ENCODE data around the gene FKBP1B. TPM values are rescaled to one million over a fixed set of nuclear protein-coding genes. Genes with fewer than 3 reads are reported as not detected.
"Not testable (repeated sequence)": the region's sequence is repeated elsewhere in the genome, so short reads cannot be mapped to it uniquely, and the experiment has no call there.

The FKBP1B gene
- total RNA-seq, 4 donors from 2014 or later: 6.7 to 16.3 (median 10.9) TPM

DNA sequence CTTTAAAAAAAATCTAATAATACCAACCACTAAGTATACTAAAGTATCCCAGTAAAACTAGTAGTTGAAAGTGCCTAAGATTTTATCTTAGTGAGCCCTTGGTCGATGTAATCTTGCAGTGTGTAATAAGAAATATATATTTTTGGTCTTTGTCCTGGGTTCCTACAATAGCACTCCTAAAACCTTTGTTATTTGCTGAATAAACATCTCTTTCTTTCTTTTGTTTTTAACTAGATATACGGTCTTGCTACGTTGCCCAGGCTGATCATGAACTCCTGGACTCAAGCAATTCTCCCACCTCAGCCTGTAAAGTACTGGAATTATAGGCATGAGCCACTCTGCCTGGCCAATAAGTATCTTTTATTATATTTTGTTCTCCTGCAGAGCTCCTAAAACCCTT lies 37.5 kb downstream of the FKBP1B start:
- no peaks in the 10 kb centered on the region for H3K27me3 ChIP-seq
- no peak overlapping the region for H3K4me3 ChIP-seq
- no peak for DNase-seq
- TF ChIP-seq POLR2A (IDR thresholded peaks at IDR 0.05) (no peak), CTCF (IDR thresholded peaks at IDR 0.05) (no peak)
- H3K27ac ChIP-seq: no peak overlapping the region
- H3K9me3 ChIP-seq: no peaks in the 10 kb centered on the region
- H3K4me1 ChIP-seq: peaks cover 0 to 7% (median 6%) of the 10 kb centered on the region in 4 donors
- peaks cover 0 to 13% (median 0%) of the 10 kb centered on the region in 3 donors for H3K36me3 ChIP-seq

- H3K36me3 ChIP-seq: peaks cover 0 to 3% (median 0%) of the 10 kb centered on the region in 3 donors
- no peak overlapping the region for H3K4me3 ChIP-seq
- no peak for DNase-seq
- H3K27ac ChIP-seq: no peak overlapping the region
- peaks cover 0 to 1% (median 0%) of the 10 kb centered on the region in 4 donors for H3K4me1 ChIP-seq
- no peaks in the 10 kb centered on the region for H3K27me3 ChIP-seq
- TF ChIP-seq CTCF (IDR thresholded peaks at IDR 0.05) (no peak), POLR2A (IDR thresholded peaks at IDR 0.05) (no peak)
- no peaks in the 10 kb centered on the region for H3K9me3 ChIP-seq
Measured at GRCh38 chr2:24088821-24089359, 39.3 kb downstream of the FKBP1B start.

DNA sequence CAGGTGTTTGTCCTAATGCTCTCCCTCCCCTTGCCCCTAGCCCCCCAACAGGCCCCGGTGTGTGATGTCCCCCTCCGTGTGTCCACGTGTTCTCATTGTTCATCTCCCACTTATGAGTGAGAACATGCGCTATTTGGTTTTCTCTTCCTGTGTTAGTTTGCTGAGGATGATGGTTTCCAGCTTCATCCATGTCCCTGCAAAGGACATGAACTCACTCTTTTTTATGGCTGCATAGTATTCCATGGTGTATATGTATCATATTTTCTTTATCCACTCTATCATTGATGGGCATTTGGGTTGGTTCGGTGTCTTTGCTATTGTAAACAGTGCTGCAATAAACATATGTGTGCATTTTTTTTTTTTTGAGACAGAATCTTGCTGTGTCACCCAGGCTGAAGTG lies 43.7 kb downstream of the FKBP1B start:
- H3K27ac ChIP-seq, H3K4me3 ChIP-seq, H3K27me3 ChIP-seq, H3K4me1 ChIP-seq, H3K36me3 ChIP-seq, H3K9me3 ChIP-seq, DNase-seq: not testable (repeated sequence)

DNA sequence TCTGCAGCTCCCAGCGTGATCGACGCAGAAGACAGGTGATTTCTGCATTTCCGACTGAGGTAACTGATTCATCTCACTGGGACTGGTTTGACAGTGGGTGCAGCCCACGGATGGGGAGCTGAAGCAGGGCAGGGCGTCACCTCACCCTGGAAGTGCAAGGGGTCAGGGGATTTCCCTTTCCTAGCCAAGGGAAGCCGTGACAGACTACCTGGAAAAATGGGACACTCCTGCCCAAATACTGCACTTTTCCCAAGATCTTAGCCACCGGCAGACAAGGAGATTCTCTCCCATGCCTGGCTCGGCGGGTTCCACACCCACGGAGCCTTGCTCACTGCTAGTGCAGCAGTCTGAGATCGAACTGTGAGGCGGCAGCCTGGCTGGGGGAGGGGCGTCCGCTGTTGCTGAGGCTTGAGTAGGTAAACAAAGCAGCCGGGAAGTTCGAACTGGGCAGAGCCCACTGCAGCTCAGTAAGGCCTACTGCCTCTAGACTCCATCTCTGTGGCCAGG lies 45.7 kb downstream of the FKBP1B start:
- not testable (repeated sequence) for H3K27me3 ChIP-seq, H3K4me1 ChIP-seq, H3K4me3 ChIP-seq, H3K9me3 ChIP-seq, DNase-seq, H3K27ac ChIP-seq, H3K36me3 ChIP-seq

DNA sequence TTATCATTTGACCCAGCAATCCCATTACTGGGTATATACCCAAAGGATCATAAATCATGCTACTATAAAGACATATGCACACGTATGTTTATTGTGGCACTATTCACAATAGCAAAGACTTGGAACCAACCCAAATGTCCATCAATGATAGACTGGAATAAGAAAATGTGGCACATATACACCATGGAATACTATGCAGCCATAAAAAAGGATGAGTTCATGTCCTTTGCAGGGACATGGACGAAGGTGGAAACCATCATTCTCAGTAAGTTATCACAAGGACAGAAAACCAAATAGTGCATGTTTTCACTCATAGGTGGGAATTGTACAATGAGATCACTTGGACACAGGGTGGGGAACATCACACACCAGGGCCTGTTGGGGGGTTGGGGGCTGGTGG lies 51.2 kb downstream of the FKBP1B start:
- H3K27ac ChIP-seq: not testable (repeated sequence)

DNA sequence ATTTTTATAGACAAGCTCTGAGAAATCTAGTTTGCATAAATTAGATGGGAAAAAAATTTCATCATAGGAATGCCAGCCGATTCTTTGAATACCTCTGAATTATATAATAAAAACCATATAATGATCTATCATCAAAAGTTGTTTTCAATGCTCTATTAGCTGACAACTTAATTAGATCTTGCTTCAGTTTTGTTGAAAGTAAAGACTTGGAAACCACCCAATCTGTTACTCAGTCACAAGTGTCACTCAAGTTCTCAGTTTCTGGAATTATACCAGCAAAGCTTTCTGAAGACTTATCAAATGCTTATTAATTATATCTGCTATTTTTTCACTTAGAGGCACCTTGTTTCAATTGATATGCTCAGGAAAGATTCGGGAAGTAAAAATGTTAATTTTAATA lies 52.5 kb downstream of the FKBP1B start:
- TF ChIP-seq CTCF (IDR thresholded peaks at IDR 0.05): no peak
- TF ChIP-seq POLR2A (IDR thresholded peaks at IDR 0.05): no peak
- Histone ChIP-seq H3K4me1 (no peaks in the 10 kb centered on the region), H3K27ac (no peak overlapping the region), H3K27me3 (no peaks in the 10 kb centered on the region), H3K4me3 (no peak overlapping the region), H3K36me3 (peaks cover 0 to 4% (median 0%) of the 10 kb centered on the region in 3 donors), H3K9me3 (no peaks in the 10 kb centered on the region)
- DNase-seq: no peak

More for the DNA sequence above, 51.2 kb downstream of the FKBP1B start:
- H3K27me3 ChIP-seq, H3K9me3 ChIP-seq, H3K36me3 ChIP-seq, DNase-seq, H3K4me1 ChIP-seq, H3K4me3 ChIP-seq: not testable (repeated sequence)

DNA sequence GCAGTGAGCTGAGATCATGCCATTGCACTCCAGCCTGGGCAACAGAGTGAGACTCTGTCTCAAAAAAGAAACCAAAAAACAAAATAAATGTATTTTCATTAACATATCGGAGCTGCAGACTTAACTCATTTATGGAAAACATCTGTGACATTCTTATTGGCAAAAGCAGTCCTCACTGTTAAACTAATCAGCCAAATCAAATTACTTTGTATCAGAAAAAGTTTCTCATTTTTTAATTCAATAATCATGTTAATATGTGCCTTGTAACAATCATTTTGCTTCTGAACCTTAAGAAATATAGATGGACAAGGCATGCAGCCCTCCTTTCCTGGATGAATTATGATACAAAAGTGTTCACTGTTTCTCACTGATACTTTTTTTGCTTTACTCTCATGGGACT lies 53.1 kb downstream of the FKBP1B start:
- Histone ChIP-seq H3K27me3 (no peaks in the 10 kb centered on the region), H3K9me3 (no peaks in the 10 kb centered on the region), H3K4me1 (no peaks in the 10 kb centered on the region), H3K4me3 (no peak overlapping the region), H3K27ac (no peak overlapping the region), H3K36me3 (peaks cover 0 to 4% (median 0%) of the 10 kb centered on the region in 3 donors)
- TF ChIP-seq POLR2A (IDR thresholded peaks at IDR 0.05) (no peak), CTCF (IDR thresholded peaks at IDR 0.05) (no peak)
- no peak for DNase-seq
